Cerebellar nuclear complex (tissue), 1 donor: ENCODE measurements around the gene MYO1D.
"Not testable (repeated sequence)": the region's sequence is repeated elsewhere in the genome, so short reads cannot be mapped to it uniquely, and the experiment has no call there.

Experiments
- DNase-seq, 2 experiments: peaks; one replicate each; lab custom pipeline; 2025; lab: John Stamatoyannopoulos, UW

The MYO1D gene

GRCh38 chr17:32855620-32856019 is 21.3 kb downstream of the MYO1D start:
- no peak for DNase-seq

- no peak for DNase-seq
Observed at GRCh38 chr17:32854832-32855389, 22.0 kb downstream of the MYO1D start.

- no peak for DNase-seq
Observed at GRCh38 chr17:32854207-32854606, 22.7 kb downstream of the MYO1D start.

GRCh38 chr17:32852811-32853210 is 24.1 kb downstream of the MYO1D start:
- DNase-seq, result no peak

- DNase-seq, result no peak
Observed at GRCh38 chr17:32849879-32850278, 27.0 kb downstream of the MYO1D start.

- DNase-seq, result no peak
Observed at GRCh38 chr17:32847977-32848376, 28.9 kb downstream of the MYO1D start.

- no peak for DNase-seq
Observed at GRCh38 chr17:32846143-32846542, 30.8 kb downstream of the MYO1D start.

GRCh38 chr17:32840241-32840640 is 36.7 kb downstream of the MYO1D start:
- no peak for DNase-seq

GRCh38 chr17:32836527-32836926 is 40.4 kb downstream of the MYO1D start:
- no peak for DNase-seq

- no peak for DNase-seq
Observed at GRCh38 chr17:32835291-32835761, 41.6 kb downstream of the MYO1D start.

- no peak for DNase-seq
Observed at GRCh38 chr17:32834104-32834503, 42.8 kb downstream of the MYO1D start.

- no peak for DNase-seq
Observed at GRCh38 chr17:32833526-32833925, 43.4 kb downstream of the MYO1D start.

- DNase-seq, result no peak
Observed at GRCh38 chr17:32833076-32833475, 43.8 kb downstream of the MYO1D start.

- no peak for DNase-seq
Observed at GRCh38 chr17:32831627-32832243, 45.2 kb downstream of the MYO1D start.

- DNase-seq, result no peak
Observed at GRCh38 chr17:32831223-32831622, 45.7 kb downstream of the MYO1D start.

- no peak for DNase-seq
Observed at GRCh38 chr17:32828822-32829221, 48.1 kb downstream of the MYO1D start.

- no peak for DNase-seq
Observed at GRCh38 chr17:32827227-32827626, 49.7 kb downstream of the MYO1D start.

- DNase-seq, result no peak
Observed at GRCh38 chr17:32826076-32826475, 50.8 kb downstream of the MYO1D start.

- no peak for DNase-seq
Observed at GRCh38 chr17:32824334-32824733, 52.6 kb downstream of the MYO1D start.

GRCh38 chr17:32822996-32823395 is 53.9 kb downstream of the MYO1D start:
- DNase-seq, result no peak

GRCh38 chr17:32821987-32822934 is 54.7 kb downstream of the MYO1D start:
- DNase-seq, result not testable (repeated sequence)

GRCh38 chr17:32820440-32820839 is 56.5 kb downstream of the MYO1D start:
- DNase-seq, result no peak

- DNase-seq, result no peak
Observed at GRCh38 chr17:32819787-32820186, 57.1 kb downstream of the MYO1D start.
